ENCODE data around the gene PRRT1B. TPM values are rescaled to one million over a fixed set of nuclear protein-coding genes. Genes with fewer than 3 reads are reported as not detected.

The PRRT1B gene
- total RNA-seq, 2 experiments from 2014 or later, result not detected

DNA sequence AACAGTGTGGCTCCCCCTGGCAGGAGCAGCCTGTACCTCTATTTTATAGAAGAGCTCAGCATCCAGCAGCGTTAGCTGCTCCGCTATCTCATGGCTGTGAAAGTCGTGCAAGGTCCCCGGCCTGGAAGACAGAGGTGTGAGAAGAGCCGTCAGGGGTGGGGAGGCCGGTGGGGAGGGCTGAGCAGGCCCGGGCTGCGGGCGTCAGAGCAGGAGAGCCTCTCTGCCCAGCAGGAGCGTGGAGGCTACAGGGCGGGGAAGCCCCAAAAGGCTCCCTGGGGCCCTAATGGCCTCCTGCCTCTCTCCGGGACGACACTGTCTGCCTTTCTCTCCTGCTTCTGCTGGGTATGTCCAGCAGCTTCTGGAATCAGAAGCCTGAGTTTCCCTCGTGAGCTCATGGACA lies 42.6 kb downstream of the PRRT1B start:
- H3K4me1 Mint-ChIP-seq (ENCODE audit: low read depth), result peaks cover 52% of the 10 kb centered on the region
- Histone ChIP-seq H3K36me3 (ENCODE audit: insufficient read depth, low read length) (peaks cover 62% of the 10 kb centered on the region), H3K4me3 (ENCODE audit: low read length) (no peak overlapping the region), H3K27me3 (ENCODE audit: control insufficient read depth in 1 of 2, insufficient read depth in 2 of 2, low read length in 2 of 2) (no peaks in the 10 kb centered on the region), H3K27ac (ENCODE audit: low read depth in 1 of 2, low read length in 2 of 2) (no peak overlapping the region), H3K4me1 (ENCODE audit: insufficient read depth, low read length) (peaks cover 58% of the 10 kb centered on the region), H3K9me3 (ENCODE audit: control insufficient read depth in 1 of 2, insufficient read depth in 1 of 2, low read length in 2 of 2) (no peaks in the 10 kb centered on the region)
- no peaks in the 10 kb centered on the region for H3K9me3 Mint-ChIP-seq
- H3K36me3 Mint-ChIP-seq (ENCODE audit: low read depth), result peaks cover 58% of the 10 kb centered on the region
- CTCF ChIA-PET, result no interaction called here
- POLR2A ChIA-PET, result interaction anchor here (0.7 to 1.5 kb wide), 2 partner anchors 151 to 156 kb away, joined by 3 read pairs; no protein-coding TSS in a partner anchor
- TF ChIP-seq, protein P1, sequence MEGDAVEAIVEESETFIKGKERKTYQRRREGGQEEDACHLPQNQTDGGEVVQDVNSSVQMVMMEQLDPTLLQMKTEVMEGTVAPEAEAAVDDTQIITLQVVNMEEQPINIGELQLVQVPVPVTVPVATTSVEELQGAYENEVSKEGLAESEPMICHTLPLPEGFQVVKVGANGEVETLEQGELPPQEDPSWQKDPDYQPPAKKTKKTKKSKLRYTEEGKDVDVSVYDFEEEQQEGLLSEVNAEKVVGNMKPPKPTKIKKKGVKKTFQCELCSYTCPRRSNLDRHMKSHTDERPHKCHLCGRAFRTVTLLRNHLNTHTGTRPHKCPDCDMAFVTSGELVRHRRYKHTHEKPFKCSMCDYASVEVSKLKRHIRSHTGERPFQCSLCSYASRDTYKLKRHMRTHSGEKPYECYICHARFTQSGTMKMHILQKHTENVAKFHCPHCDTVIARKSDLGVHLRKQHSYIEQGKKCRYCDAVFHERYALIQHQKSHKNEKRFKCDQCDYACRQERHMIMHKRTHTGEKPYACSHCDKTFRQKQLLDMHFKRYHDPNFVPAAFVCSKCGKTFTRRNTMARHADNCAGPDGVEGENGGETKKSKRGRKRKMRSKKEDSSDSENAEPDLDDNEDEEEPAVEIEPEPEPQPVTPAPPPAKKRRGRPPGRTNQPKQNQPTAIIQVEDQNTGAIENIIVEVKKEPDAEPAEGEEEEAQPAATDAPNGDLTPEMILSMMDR (IDR thresholded peaks at IDR 0.05), result no peak
- peak overlapping the region; percentile 83 for H3K27ac Mint-ChIP-seq
- no peak for ATAC-seq (ENCODE audit: poor library complexity)
- intact Hi-C loops (cut with DNase I, micrococcal nuclease), result no loop called here
- DNase-seq, result no peak
- H3K4me3 Mint-ChIP-seq, result no peak overlapping the region
- H3K27me3 Mint-ChIP-seq, result no peaks in the 10 kb centered on the region

DNA sequence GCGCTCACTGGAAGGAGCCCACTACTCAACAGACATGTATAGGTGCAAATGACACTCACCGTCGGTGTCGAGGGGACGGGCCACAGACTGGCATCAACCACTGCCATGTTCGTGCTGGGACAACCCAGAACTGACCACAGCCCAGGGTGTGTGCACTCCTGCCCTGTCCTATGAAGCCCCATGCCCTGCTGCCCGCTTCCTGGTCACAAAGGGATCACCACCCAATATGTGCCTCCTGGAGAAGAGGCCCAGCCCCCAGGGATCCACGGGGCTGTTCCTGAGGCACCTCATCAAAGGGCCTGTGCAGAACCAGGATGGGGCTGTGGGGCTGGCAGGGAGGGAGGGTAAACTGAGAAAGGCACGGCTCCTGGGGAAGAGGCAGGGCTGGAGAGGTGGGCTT lies 43.1 kb downstream of the PRRT1B start:
- Mint-ChIP-seq H3K36me3 (ENCODE audit: low read depth) (peaks cover 54% of the 10 kb centered on the region), H3K9me3 (no peaks in the 10 kb centered on the region), H3K27ac (peak overlapping the region; percentile 30), H3K4me1 (ENCODE audit: low read depth) (peaks cover 51% of the 10 kb centered on the region), H3K27me3 (no peaks in the 10 kb centered on the region), H3K4me3 (no peak overlapping the region)
- H3K27ac ChIP-seq (ENCODE audit: low read depth in 1 of 2, low read length in 2 of 2), result no peak overlapping the region
- no peaks in the 10 kb centered on the region for H3K27me3 ChIP-seq (ENCODE audit: control insufficient read depth in 1 of 2, insufficient read depth in 2 of 2, low read length in 2 of 2)
- no peaks in the 10 kb centered on the region for H3K9me3 ChIP-seq (ENCODE audit: control insufficient read depth in 1 of 2, insufficient read depth in 1 of 2, low read length in 2 of 2)
- POLR2A ChIA-PET, result interaction anchor here (0.6 to 1.5 kb wide), 3 partner anchors 19 to 155 kb away, joined by 3 read pairs; no protein-coding TSS in a partner anchor
- TF ChIP-seq, protein P1 (IDR thresholded peaks at IDR 0.05), result no peak
- H3K36me3 ChIP-seq (ENCODE audit: insufficient read depth, low read length), result peaks cover 59% of the 10 kb centered on the region
- intact Hi-C loops (cut with DNase I, micrococcal nuclease), result no loop called here
- ATAC-seq (ENCODE audit: poor library complexity), result no peak
- CTCF ChIA-PET, result no interaction called here
- H3K4me1 ChIP-seq (ENCODE audit: insufficient read depth, low read length), result peaks cover 53% of the 10 kb centered on the region
- no peak for DNase-seq
- no peak overlapping the region for H3K4me3 ChIP-seq (ENCODE audit: low read length)

DNA sequence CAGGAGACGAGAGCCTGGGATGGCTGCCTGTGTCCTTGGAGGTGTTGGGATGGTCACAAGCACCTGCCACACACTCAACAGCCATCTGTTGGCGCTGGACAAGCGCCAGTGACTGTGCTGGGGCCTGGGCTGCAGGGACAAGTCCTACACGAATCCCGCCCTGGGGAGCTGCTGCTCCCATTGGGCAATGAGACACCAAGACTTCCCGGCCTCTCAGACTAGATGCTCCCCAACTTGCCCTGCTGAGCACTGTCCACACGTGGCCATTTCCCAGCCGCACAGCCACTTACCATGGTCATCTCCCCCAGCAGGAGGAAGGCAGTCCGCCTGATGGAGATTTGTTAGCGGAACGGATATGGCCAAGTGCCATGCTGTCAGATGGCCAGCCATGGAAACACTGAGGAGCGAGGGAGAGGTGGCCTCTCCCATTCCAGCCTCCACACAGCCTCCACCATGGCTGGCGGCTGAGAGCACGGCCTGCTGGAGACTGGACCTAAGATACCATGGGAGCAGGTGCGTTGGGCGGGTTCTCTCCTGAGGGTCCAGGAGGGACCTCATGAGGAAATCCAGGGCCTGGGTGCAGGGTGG lies 43.9 kb downstream of the PRRT1B start:
- Mint-ChIP-seq H3K27me3 (no peaks in the 10 kb centered on the region), H3K4me3 (no peak overlapping the region), H3K9me3 (no peaks in the 10 kb centered on the region), H3K27ac (no peak overlapping the region), H3K4me1 (ENCODE audit: low read depth) (peaks cover 48% of the 10 kb centered on the region), H3K36me3 (ENCODE audit: low read depth) (peaks cover 49% of the 10 kb centered on the region)
- intact Hi-C loops (cut with DNase I, micrococcal nuclease), result no loop called here
- ChIA-PET POLR2A (interaction anchor here (0.6 to 1.1 kb wide), 2 partner anchors 20 to 464 kb away, joined by 3 to 4 read pairs; partner anchors contain the start of gene NUP214), CTCF (no interaction called here)
- H3K4me1 ChIP-seq (ENCODE audit: insufficient read depth, low read length), result peaks cover 45% of the 10 kb centered on the region
- no peak for DNase-seq
- no peak overlapping the region for H3K27ac ChIP-seq (ENCODE audit: low read depth in 1 of 2, low read length in 2 of 2)
- TF ChIP-seq, protein P1 (IDR thresholded peaks at IDR 0.05), result no peak
- H3K9me3 ChIP-seq (ENCODE audit: control insufficient read depth in 1 of 2, insufficient read depth in 1 of 2, low read length in 2 of 2), result no peaks in the 10 kb centered on the region
- H3K36me3 ChIP-seq (ENCODE audit: insufficient read depth, low read length), result peaks cover 59% of the 10 kb centered on the region
- no peak overlapping the region for H3K4me3 ChIP-seq (ENCODE audit: low read length)
- no peaks in the 10 kb centered on the region for H3K27me3 ChIP-seq (ENCODE audit: control insufficient read depth in 1 of 2, insufficient read depth in 2 of 2, low read length in 2 of 2)
- ATAC-seq (ENCODE audit: poor library complexity), result no peak

All from CD4-positive, alpha-beta T cell (primary cell).